SK-N-SH treated with all-trans-retinoic acid at 6 μM for 48 hours (cell line): ENCODE data around the gene BROX.

ENCODE experiments used
- ATAC-seq: fragments of 200-7000 bp; cut with Tn5 transposase; 3 replicates; pipeline ENCODE4 v1.9.1; 2020; ENCODE audit warnings: mild to moderate bottlenecking, moderate library complexity
- ARNTL ChIP-seq: fragments of 450-650 bp; formaldehyde crosslinking; IDR thresholded peaks from 2 replicates; pipeline ENCODE4 v1.5.0; 2020; ENCODE audit warnings: low read depth, mild to moderate bottlenecking, moderate library complexity, borderline replicate concordance
- BACH2 ChIP-seq: fragments of 250-450 bp; sonication (Bioruptor Pico); IDR thresholded peaks from 2 replicates; pipeline ENCODE4 v1.9.0; 2021; ENCODE audit warnings: mild to moderate bottlenecking, borderline replicate concordance
- CREB5 ChIP-seq: fragments of 250-450 bp; sonication (Bioruptor Pico); IDR thresholded peaks from 2 replicates; pipeline ENCODE4 v1.5.1; 2020; ENCODE audit warnings: low read depth, mild to moderate bottlenecking, moderate library complexity
- CSDC2 ChIP-seq: fragments of 250-450 bp; sonication (Bioruptor Pico); IDR thresholded peaks from 2 replicates; pipeline ENCODE4 v1.5.0; 2020; ENCODE audit warnings: mild to moderate bottlenecking, moderate library complexity
- CSRNP3 ChIP-seq: fragments of 250-450 bp; sonication (Bioruptor Pico); IDR thresholded peaks from 2 replicates; pipeline ENCODE4 v1.5.1; 2021; ENCODE audit warnings: mild to moderate bottlenecking, moderate library complexity
- ESRRG ChIP-seq: fragments of 250-450 bp; sonication (Bioruptor Pico); IDR thresholded peaks from 2 replicates; pipeline ENCODE4 v1.6.1; 2021; ENCODE audit warnings: mild to moderate bottlenecking
- GLIS3 ChIP-seq: fragments of 250-450 bp; sonication (Bioruptor Pico); IDR thresholded peaks from 2 replicates; pipeline ENCODE4 v1.5.0; 2020; ENCODE audit warnings: mild to moderate bottlenecking, moderate library complexity
- ISL1 ChIP-seq: fragments of 250-450 bp; sonication (Bioruptor Pico); IDR thresholded peaks from 2 replicates; pipeline ENCODE4 v2.1.2; 2022; ENCODE audit warnings: mild to moderate bottlenecking, moderate library complexity
- OSR1 ChIP-seq: fragments of 250-450 bp; sonication (Bioruptor Pico); IDR thresholded peaks from 2 replicates; pipeline ENCODE4 v1.8.0; 2022; ENCODE audit warnings: moderate library complexity, mild to moderate bottlenecking, inconsistent platforms
- POU6F1 ChIP-seq: fragments of 250-450 bp; sonication (Bioruptor Pico); IDR thresholded peaks from 2 replicates; pipeline ENCODE4 v1.8.0; 2021; ENCODE audit warnings: low read depth, mild to moderate bottlenecking, moderate library complexity, borderline replicate concordance
- PPARA ChIP-seq: fragments of 250-450 bp; sonication (Bioruptor Pico); IDR thresholded peaks from 2 replicates; pipeline ENCODE4 v1.5.0; 2020; ENCODE audit warnings: mild to moderate bottlenecking, borderline replicate concordance
- RARB ChIP-seq: fragments of 250-450 bp; sonication (Bioruptor Pico); IDR thresholded peaks from 2 replicates; pipeline ENCODE4 v1.8.0; 2021; ENCODE audit warnings: mild to moderate bottlenecking, moderate library complexity
- SNAI2 ChIP-seq: fragments of 250-450 bp; sonication (Bioruptor Pico); IDR thresholded peaks from 2 replicates; pipeline ENCODE4 v1.5.0; 2020; ENCODE audit warnings: mild to moderate bottlenecking, moderate library complexity
- TCF4 ChIP-seq: fragments of 250-450 bp; sonication (Bioruptor Pico); IDR thresholded peaks from 2 replicates; pipeline ENCODE4 v1.8.0; 2021; ENCODE audit warnings: mild to moderate bottlenecking, moderate library complexity, borderline replicate concordance
- TOX ChIP-seq: fragments of 250-450 bp; sonication (Bioruptor Pico); IDR thresholded peaks from 2 replicates; pipeline ENCODE4 v1.8.0; 2021; ENCODE audit warnings: mild to moderate bottlenecking, moderate library complexity, borderline replicate concordance
- TSHZ2 ChIP-seq: fragments of 250-450 bp; sonication (Bioruptor Pico); IDR thresholded peaks from 2 replicates; pipeline ENCODE4 v1.5.0; 2020; ENCODE audit warnings: mild to moderate bottlenecking, moderate library complexity
- ZC3H10 ChIP-seq: fragments of 250-450 bp; sonication (Bioruptor Pico); IDR thresholded peaks from 2 replicates; pipeline ENCODE4 v1.5.1; 2021; ENCODE audit warnings: mild to moderate bottlenecking, moderate library complexity
- ZFP3 ChIP-seq: fragments of 250-450 bp; sonication (Bioruptor Pico); IDR thresholded peaks from 2 replicates; pipeline ENCODE4 v1.5.0; 2020; ENCODE audit warnings: mild to moderate bottlenecking, moderate library complexity
- ZFP30 ChIP-seq: fragments of 450-650 bp; formaldehyde crosslinking; IDR thresholded peaks from 2 replicates; pipeline ENCODE4 v1.5.0; 2022; ENCODE audit warnings: mild to moderate bottlenecking, moderate library complexity
- ZNF565 ChIP-seq: fragments of 450-650 bp; formaldehyde crosslinking; conservative IDR thresholded peaks from 2 replicates; pipeline ENCODE4 v1.5.0; 2020; ENCODE audit warnings: low read depth, mild to moderate bottlenecking, moderate library complexity
- ZNF70 ChIP-seq: fragments of 450-650 bp; formaldehyde crosslinking; IDR thresholded peaks from 2 replicates; pipeline ENCODE4 v1.5.0; 2020; ENCODE audit warnings: mild to moderate bottlenecking, moderate library complexity
- ZNF8 ChIP-seq: fragments of 450-650 bp; formaldehyde crosslinking; IDR thresholded peaks from 2 replicates; pipeline ENCODE4 v1.5.0; 2020; ENCODE audit warnings: mild to moderate bottlenecking, moderate library complexity

Gene BROX

GRCh38 chr1:222730866-222731265, 18.5 kb downstream of the BROX start:
- no peak for TF ChIP-seq TSHZ2 (CRISPR knock-in tag)
- TF ChIP-seq RARB = no peak
- no peak for TF ChIP-seq POU6F1 (CRISPR knock-in tag)
- no peak for TF ChIP-seq SNAI2 (CRISPR knock-in tag)
- TF ChIP-seq CSRNP3 (CRISPR knock-in tag) = no peak
- no peak for TF ChIP-seq GLIS3 (CRISPR knock-in tag)
- TF ChIP-seq CSDC2 (CRISPR knock-in tag) = no peak
- TF ChIP-seq TOX = no peak
- TF ChIP-seq CREB5 (CRISPR knock-in tag) = no peak
- no peak for TF ChIP-seq ZC3H10 (CRISPR knock-in tag)
- TF ChIP-seq ZNF565 = no peak
- no peak for TF ChIP-seq ZNF70 (CRISPR knock-in tag)
- TF ChIP-seq ARNTL = no peak
- no peak for TF ChIP-seq ZFP30
- no peak for TF ChIP-seq ESRRG (CRISPR knock-in tag)
- no peak for TF ChIP-seq ISL1 (CRISPR knock-in tag)
- no peak for TF ChIP-seq ZFP3 (CRISPR knock-in tag)
- TF ChIP-seq PPARA (CRISPR knock-in tag) = no peak
- no peak for TF ChIP-seq BACH2
- TF ChIP-seq, all 23 proteins: peak for 0

GRCh38 chr1:222732216-222733159, 20.1 kb downstream of the BROX start:
- no peak for ATAC-seq
- TF ChIP-seq POU6F1 (CRISPR knock-in tag) (no peak), ZNF565 (no peak), RARB (no peak), ARNTL (no peak), OSR1 (CRISPR knock-in tag) (no peak), ZFP30 (no peak), ZNF70 (CRISPR knock-in tag) (no peak), TCF4 (CRISPR knock-in tag) (no peak), SNAI2 (CRISPR knock-in tag) (no peak), ZC3H10 (CRISPR knock-in tag) (no peak)

More at GRCh38 chr1:222730866-222731265, 18.5 kb downstream of the BROX start:
- ATAC-seq = no peak

GRCh38 chr1:222734740-222735139, 22.4 kb downstream of the BROX start:
- TF ChIP-seq RARB (no peak), ZNF8 (CRISPR knock-in tag) (no peak), TOX (no peak), OSR1 (CRISPR knock-in tag) (no peak), GLIS3 (CRISPR knock-in tag) (no peak), ZFP30 (no peak), ISL1 (CRISPR knock-in tag) (no peak)
- ATAC-seq = no peak
